HG02943 (cell line): ENCODE data around the gene STK40.

Experiments used
- ATAC-seq: cut with Tn5 transposase; IDR thresholded peaks from one replicate; pipeline ENCODE4 v1.9.1; 2021; ENCODE audit warnings: mild to moderate bottlenecking, low read depth, moderate library complexity; ENCODE audit not compliant: unreplicated experiment

STK40 gene

GRCh38 chr1:36349241-36349671 lies 36.5 kb downstream of the STK40 start:
- ATAC-seq = no peak

DNA sequence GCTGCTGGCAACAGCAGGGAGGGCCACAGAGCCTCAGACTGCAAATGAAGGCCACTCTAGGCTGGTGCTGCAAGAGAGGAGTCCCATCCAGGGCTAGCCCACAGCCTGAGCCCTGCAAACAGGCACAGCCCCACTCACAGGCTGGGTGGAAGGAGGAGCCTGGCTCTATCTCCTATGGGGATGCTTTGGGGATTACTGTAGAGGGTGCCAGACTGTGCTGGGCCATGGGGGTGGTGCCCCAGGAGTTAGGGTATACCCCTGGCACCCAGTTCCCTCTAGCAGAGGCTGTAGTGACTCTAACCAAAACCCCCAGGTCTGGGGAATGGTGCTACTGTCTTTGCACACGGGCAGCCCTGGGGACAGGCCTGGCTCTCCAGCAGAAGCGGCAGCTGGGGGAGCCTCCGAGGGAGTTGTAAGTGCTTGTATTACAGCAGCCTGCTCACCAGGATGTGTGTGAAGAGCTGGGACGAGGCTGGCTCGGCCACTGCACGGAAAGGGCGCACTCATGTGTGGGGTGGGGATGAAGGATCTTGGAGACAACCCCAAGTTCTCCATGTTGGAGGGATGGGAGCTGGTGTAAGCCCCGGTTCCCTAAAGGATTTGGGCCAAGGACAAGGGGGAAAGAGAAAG lies 38.9 kb downstream of the STK40 start:
- no peak for ATAC-seq

DNA sequence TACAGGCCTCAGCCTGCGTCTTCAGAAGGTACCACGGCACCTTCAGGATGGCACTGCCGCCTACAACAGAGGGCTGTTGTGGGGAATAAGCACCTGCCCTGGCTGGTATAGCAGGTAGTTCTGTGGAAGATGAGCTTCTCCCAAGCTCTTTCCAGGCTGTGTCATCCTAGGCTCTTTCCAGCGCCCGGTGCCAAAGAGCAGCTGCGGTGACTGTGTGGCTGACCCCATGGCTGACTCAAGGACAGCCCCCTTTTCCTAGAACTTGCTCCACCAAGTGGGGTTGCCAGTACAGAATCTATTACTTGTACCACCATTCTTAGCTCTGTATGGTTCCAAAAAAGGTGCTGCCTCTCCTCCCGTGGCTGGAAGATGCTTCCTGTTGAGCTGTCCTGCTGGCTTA lies 40.4 kb downstream of the STK40 start:
- ATAC-seq = no peak

GRCh38 chr1:36344395-36344680 lies 41.4 kb downstream of the STK40 start:
- no peak for ATAC-seq

- ATAC-seq = no peak
Measured at GRCh38 chr1:36343651-36344394, 41.9 kb downstream of the STK40 start.

- no peak for ATAC-seq
Measured at GRCh38 chr1:36342426-36343185, 43.1 kb downstream of the STK40 start.

DNA sequence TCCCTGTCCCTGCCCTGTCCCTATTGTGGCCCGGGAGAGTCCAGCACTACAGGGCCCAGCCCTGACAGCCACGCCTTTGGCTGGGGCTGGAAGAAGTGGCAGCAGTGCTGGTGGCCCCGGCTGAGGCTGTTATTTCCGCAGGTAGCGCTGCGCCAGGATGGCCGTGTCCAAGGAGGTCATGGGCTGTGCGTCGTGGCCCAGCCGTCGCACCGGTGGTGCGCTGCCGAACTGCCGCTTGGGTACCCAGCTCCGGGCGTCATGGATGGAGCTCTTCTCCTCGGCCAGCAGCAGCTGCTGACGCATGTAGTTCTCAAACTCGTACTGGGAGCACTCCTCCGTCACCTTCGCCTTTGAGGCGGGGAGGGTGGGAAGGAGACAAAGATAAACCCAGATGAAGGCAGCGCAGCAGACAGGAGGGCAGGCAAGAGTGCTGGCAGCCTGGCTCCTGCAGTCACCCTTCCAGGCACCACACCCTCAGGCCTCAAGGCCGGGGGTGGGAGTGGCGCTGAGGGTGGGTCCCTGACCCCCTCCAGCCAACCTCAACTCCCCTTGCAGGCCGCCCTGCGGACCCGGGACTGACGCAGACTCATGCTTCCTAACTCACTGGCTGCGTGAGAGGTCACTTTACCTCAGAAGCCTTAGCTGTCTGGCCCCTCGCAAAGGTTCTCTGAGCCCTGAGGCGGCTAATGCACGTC lies 44.0 kb downstream of the STK40 start:
- no peak for ATAC-seq

- no peak for ATAC-seq
Measured at GRCh38 chr1:36339615-36340014, 46.1 kb downstream of the STK40 start.

GRCh38 chr1:36339215-36339614 lies 46.5 kb downstream of the STK40 start:
- ATAC-seq = no peak

- no peak for ATAC-seq
Measured at GRCh38 chr1:36337830-36338229, 47.9 kb downstream of the STK40 start.

DNA sequence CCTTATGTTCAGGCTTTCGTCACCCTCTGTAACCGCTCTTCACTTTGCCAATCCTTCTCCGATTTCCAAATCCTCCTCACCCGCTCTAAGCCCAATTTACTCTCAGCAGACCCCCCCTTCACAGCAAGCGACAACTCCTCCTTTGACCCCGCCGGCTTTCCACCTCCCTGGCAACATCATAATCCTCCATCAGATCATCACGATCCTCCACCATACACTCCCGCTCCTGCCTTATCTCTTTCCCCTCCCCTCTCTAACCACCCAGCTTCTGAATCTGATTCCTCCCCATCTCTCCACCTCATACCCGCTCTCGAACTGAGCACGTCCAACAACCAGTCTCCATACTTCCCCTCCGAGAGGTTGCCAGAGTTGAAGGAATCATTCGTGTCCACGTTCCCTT lies 54.8 kb downstream of the STK40 start:
- no peak for ATAC-seq

DNA sequence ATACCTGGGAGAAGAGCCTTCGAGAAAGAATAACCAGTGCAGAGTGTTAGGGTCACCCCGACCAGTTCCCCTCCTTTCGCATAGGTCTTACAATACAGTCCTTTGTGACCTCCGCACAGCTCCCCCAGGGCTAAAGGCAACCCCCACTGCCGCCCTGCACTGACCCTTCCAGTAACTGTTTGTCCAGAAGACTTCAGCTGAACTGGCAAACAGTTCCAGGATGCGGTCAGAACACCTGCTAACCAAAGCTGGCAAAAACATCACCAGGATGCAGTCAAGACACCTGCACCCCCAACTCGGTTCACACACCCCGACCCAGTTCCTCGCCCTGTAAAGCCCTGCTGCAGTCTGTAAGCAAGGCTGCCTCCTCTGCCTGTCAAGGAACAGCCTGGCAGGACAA lies 55.9 kb downstream of the STK40 start:
- ATAC-seq = no peak

GRCh38 chr1:36328713-36329112 lies 57.0 kb downstream of the STK40 start:
- ATAC-seq = no peak

- ATAC-seq = no peak
Measured at GRCh38 chr1:36328088-36328480, 57.6 kb downstream of the STK40 start.

DNA sequence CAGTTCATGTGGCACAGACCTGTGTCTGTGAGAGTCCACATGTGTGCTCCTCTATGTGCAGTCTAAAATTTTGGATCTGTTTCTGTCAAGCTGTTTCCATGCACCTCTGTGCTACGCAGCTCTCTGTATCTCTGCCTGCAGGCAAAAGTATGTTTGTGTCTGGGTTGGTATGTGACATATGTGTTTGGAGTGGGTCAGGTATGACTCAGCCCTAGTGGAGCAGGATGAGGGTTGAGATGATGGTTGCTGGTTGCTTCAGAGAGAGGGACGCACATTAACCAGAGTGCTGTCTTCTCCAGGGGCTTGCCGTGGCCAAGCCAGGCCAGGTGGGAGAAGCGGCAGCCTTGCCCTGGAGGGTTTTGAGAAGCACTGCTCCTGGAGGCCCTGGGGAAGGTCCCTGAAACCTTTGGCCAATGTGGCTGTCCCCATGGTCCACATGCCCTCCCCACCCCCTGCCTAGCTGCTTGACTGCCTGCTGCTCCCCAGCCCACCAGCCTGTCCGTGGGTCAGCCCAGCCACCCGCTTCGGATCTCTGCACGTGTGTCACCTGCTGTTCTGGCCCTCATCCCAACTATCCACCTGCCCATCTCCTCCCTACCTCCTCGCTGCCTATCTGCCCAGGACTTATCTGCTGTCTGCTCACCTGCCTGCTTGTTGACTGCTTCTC lies 58.2 kb downstream of the STK40 start:
- ATAC-seq = no peak

- ATAC-seq = no peak
Measured at GRCh38 chr1:36326499-36326898, 59.2 kb downstream of the STK40 start.

DNA sequence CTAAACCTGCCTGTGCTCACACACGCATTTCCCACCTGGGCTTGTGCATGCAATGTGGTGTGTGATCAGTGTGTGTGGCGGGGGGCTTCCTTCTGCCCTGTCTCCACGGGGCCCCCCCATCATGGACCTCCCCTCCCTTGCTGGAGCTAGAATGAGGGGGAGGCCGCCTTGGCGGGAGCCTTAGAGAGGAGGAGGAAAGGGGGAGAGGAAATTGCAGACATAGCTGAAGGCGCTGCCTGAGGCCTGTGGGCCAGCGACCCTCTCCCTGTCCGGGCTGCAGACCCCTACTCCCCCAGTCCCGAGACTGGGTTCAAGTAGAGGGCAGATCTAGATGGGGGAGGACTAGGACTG lies 61.4 kb downstream of the STK40 start:
- ATAC-seq = no peak

GRCh38 chr1:36323636-36324352 lies 61.9 kb downstream of the STK40 start, which contains the start of gene EVA1B:
TSS of gene EVA1B (minus strand) at chr1:36323645. CDS start at chr1:36323037, 608 bp downstream.
- no peak for ATAC-seq

- ATAC-seq = no peak
Measured at GRCh38 chr1:36322786-36323635, 62.7 kb downstream of the STK40 start.
